KBM-7 (cell line): Measurements from ENCODE around the gene ADAM8.

ENCODE experiments used
- DNase-seq: peaks from one replicate; pipeline ENCODE4 v3.0.0-alpha.2; 2015
- in situ Hi-C: fragments of 300-500 bp; cut with MboI; formaldehyde crosslinking; loops from 2 replicates; pipeline ENCODE4 v1.14.3; 2020; ENCODE audit warnings: low sequenced_read_pairs, low pct_unique_long_range_greater_than_20kb, mixed read lengths

Gene ADAM8

GRCh38 chr10:133287832-133288500 is 11.3 kb upstream of the ADAM8 start:
- in situ Hi-C loops, result no loop called here
- no peak for DNase-seq

- in situ Hi-C loops, result no loop called here
- no peak for DNase-seq
These were observed 9.7 kb upstream of the ADAM8 start for GRCh38 chr10:133286366-133286765.

- DNase-seq, result no peak
- in situ Hi-C loops, result no loop called here
These were observed 8.5 kb upstream of the ADAM8 start for GRCh38 chr10:133285217-133285616.

GRCh38 chr10:133283931-133284330 is 7.3 kb upstream of the ADAM8 start:
- DNase-seq, result no peak
- in situ Hi-C loops, result no loop called here

GRCh38 chr10:133282846-133283390 is 6.2 kb upstream of the ADAM8 start:
- DNase-seq, result no peak
- in situ Hi-C loops, result no loop called here

- DNase-seq, result no peak
- in situ Hi-C loops, result no loop called here
These were observed 5.1 kb upstream of the ADAM8 start for GRCh38 chr10:133281628-133282372.

DNA sequence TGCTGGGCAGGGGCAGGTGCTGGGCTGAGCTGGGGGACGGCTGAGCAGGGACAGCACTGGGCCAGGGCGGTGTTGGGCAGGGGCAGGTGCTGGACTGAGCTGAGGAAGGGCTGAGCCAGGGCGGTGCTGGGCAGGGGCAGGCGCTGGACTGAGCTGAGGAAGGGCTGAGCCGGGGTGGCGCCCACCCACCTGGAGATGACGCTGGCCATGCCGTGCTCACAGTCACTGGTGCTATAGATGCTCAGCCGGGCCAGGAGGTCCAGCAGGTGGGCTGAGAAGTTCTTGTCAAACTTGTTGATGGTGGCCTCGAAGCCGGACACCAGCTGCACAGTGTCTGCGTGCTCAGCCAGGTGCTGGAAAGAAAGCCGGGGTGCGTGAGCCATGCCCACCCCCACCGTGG is 4.4 kb upstream of the ADAM8 start:
- in situ Hi-C loops, result no loop called here
- DNase-seq, result no peak

- in situ Hi-C loops, result no loop called here
- no peak for DNase-seq
These were observed 3.9 kb upstream of the ADAM8 start for GRCh38 chr10:133280391-133281059.

GRCh38 chr10:133279326-133280226 is 2.9 kb upstream of the ADAM8 start:
- in situ Hi-C loops, result no loop called here
- peak; percentile 60 for DNase-seq

GRCh38 chr10:133278577-133279265 is 2.1 kb upstream of the ADAM8 start:
- in situ Hi-C loops, result no loop called here
- peak; percentile 92 for DNase-seq

DNA sequence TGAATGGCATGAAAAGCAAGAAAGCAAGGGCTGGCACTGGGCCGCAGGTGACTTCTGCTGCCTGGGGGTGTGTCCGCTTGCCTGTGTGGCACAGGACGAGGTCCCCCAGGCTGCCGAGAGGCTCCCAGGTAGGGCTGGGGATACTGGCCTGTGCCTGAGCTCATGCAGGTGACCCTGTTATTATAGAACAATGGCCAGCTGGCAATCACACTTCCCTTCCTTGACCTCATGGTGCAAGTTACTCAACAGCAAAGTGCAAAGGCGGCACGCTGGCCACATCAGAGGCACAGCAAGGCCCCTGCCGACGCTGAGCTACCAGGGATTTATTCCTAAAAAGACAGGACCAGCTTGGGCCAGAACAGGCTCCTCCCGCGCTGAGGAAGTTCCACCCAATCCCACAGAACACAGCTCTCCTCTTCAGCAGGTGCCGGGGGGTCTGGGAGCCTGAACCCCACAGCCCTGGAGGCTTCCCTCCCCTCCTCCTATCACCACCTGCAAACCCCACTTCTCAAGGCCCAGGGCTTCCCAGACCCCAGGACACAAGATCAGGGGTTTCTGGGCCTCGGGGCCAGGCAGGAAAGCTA is 1.4 kb upstream of the ADAM8 start:
- DNase-seq, result no peak
- in situ Hi-C loops, result no loop called here

- DNase-seq, result no peak
- in situ Hi-C loops, result no loop called here
These were observed 767 bp upstream of the ADAM8 start for GRCh38 chr10:133277277-133277992.

DNA sequence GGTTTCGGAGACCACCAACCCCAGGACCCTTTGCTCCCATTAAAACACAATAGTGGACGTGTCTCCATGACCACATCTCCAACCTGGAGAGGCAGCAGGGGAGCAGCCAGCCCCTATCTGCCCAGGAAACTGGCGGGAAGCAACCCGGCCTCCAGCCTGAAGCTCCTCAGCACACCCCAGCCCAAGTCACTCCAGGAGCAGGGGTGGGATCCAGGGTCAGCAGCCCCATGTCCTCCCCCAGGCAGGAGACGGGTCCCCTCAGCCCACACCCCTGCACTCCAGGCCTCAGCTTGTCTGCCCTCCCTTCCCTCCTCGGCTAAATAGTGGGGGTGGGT is 601 bp downstream of the ADAM8 start:
- no peak for DNase-seq
- in situ Hi-C loops, result no loop called here

- in situ Hi-C loops, result no loop called here
- no peak for DNase-seq
These were observed 980 bp downstream of the ADAM8 start for GRCh38 chr10:133275684-133276092.

DNA sequence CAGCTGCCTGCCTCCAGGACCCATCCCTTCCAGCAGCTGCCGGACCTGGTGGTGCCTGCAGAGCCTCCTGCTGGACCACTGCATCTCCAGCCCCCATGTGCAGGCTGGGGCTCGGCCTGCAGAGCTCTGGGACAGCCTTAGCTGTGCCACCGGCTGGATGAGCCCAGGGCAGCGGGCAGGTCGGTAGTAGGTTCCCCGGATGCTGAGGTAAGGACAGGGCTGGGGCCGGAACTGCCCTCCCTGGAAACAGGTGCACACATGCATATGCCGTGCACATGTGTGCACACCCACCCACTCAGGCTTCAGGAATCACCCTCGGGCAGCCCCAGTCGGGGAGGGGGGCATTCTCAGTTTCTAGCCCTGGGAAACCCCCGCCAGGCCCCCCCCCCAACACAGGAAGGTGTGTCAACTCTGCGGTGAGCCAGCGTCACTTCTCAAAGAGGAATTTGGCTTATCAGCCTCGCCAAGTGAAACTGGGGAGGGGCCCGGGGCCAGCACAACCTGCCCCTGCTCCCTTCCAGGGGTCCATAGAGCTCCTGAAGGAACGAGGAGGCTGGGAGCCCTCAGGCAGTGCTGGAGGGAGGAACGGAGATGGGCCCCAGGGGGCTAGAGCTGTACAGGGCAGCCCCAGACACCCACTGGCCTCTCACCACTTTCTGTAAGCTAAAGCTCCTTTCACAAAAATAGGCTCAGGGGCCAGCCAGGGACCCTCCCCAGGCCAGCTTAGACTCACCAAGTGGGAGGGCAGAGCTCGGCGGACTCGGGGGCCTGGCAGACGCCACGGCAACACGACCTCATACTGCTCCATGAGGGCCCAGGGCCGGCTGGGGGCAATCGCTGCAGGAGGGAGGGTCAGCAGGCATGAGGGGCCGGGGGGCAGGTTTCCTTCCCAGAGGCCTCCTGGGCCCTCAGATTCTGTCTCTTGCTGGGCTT is 1.7 kb downstream of the ADAM8 start:
- peak; percentile 73 for DNase-seq
- in situ Hi-C loops, result no loop called here

DNA sequence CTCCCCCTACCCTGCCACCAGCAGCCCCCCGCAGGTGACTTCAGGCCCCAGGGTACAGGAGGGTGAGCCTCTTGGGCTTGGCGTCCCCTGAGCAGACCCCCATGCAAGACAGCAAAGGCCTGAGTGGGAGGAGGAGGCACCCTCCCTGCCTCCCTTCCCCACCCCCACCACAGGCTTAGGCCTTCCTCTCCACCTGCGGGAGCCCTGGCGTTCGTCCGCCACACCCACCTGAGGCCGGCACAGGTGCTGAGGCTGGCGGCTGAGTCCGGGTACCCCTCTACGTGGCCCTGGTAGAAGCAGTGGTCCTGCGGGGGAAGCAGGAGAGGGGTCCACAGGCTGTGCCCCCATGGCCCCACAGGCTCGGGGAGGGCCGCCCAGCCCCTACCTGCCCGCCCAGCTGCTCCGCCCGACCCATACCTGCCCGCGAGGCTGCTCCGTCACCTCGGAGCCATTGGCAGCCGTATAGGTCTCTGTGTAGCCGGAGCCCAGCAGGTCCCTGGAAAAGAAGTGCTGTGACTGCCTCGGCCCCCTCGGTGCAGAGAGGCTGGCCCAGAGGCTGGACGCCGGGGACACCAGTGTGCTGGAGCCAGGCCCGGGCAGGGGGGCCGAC is 3.0 kb downstream of the ADAM8 start:
- no peak for DNase-seq
- in situ Hi-C loops, result no loop called here
